GM23338 (cell line): ENCODE data around the gene DDTL. TPM values are rescaled to one million over a fixed set of nuclear protein-coding genes. Genes with fewer than 3 reads are reported as not detected.
A peak's percentile ranks its signal among the peaks of the same experiment; 100 is the strongest.

Experiments used
- ATAC-seq: fragments of 200-7000 bp; cut with Tn5 transposase; 3 replicates; pipeline ENCODE4 v1.9.1; 2020
- DNase-seq: peaks from one replicate; pipeline ENCODE4 v3.0.0-alpha.2; 2015; ENCODE audit warnings: low spot score
- H2AFZ ChIP-seq: fragments of 200-600 bp; sonication (generic); 2 replicates; pipeline ENCODE4 v1.8.0; 2016; ENCODE audit warnings: antibody characterized with exemption, mild to moderate bottlenecking, moderate library complexity
- H3F3A ChIP-seq: fragments of 200-600 bp; sonication (generic); replicated peaks from 2 replicates; pipeline ENCODE4 v1.8.0; 2017; ENCODE audit warnings: antibody characterized with exemption, mixed run types, low read depth
- H3K27ac ChIP-seq: fragments of 200-600 bp; sonication (generic); 2 replicates; pipeline ENCODE4 v1.6.1; 2016; ENCODE audit warnings: low read depth
- H3K27me3 ChIP-seq: fragments of 200-600 bp; sonication (generic); 2 replicates; pipeline ENCODE4 v1.8.0; 2016; ENCODE audit warnings: mild to moderate bottlenecking, mixed run types, moderate library complexity; ENCODE audit not compliant: insufficient read depth
- H3K36me3 ChIP-seq: fragments of 200-600 bp; sonication (generic); 2 replicates; pipeline ENCODE4 v1.8.0; 2016; ENCODE audit warnings: mild to moderate bottlenecking; ENCODE audit not compliant: insufficient read depth
- H3K4me1 ChIP-seq: fragments of 200-600 bp; sonication (generic); 2 replicates; pipeline ENCODE4 v1.8.0; 2016; ENCODE audit warnings: mild to moderate bottlenecking, moderate library complexity; ENCODE audit not compliant: insufficient read depth
- H3K4me2 ChIP-seq: fragments of 200-600 bp; sonication (generic); 2 replicates; pipeline ENCODE4 v1.7.1; 2017; ENCODE audit warnings: mixed run types
- H3K4me3 ChIP-seq: fragments of 200-600 bp; sonication (generic); 2 replicates; pipeline ENCODE4 v1.6.1; 2016; ENCODE audit warnings: mixed run types
- H3K79me2 ChIP-seq: fragments of 200-600 bp; sonication (generic); replicated peaks from 2 replicates; pipeline ENCODE4 v1.8.0; 2017; ENCODE audit warnings: mild to moderate bottlenecking; ENCODE audit not compliant: insufficient read depth
- H3K9me2 ChIP-seq: fragments of 200-600 bp; sonication (generic); 2 replicates; pipeline ENCODE4 v1.8.0; 2017; ENCODE audit not compliant: insufficient read depth
- H4K20me1 ChIP-seq: fragments of 200-600 bp; sonication (generic); replicated peaks from 2 replicates; pipeline ENCODE4 v1.8.0; 2017; ENCODE audit warnings: mild to moderate bottlenecking; ENCODE audit not compliant: insufficient read depth
- H3K27ac Mint-ChIP-seq: 2 replicates; pipeline ENCODE4 v1.8.0; 2020; ENCODE audit warnings: inconsistent platforms, mild to moderate bottlenecking, moderate library complexity, mixed read lengths
- H3K27me3 Mint-ChIP-seq: 3 replicates; pipeline ENCODE4 v1.8.0; 2022; ENCODE audit warnings: low read depth, mild to moderate bottlenecking, moderate library complexity, mixed read lengths, inconsistent platforms; ENCODE audit not compliant: insufficient read depth, poor library complexity
- H3K36me3 Mint-ChIP-seq: 3 replicates; pipeline ENCODE4 v1.8.0; 2021; ENCODE audit warnings: low read depth, mild to moderate bottlenecking, inconsistent platforms, moderate library complexity, mixed read lengths
- H3K4me1 Mint-ChIP-seq: 3 replicates; pipeline ENCODE4 v1.8.0; 2020; ENCODE audit warnings: mild to moderate bottlenecking, inconsistent platforms, mixed read lengths
- H3K4me3 Mint-ChIP-seq: 3 replicates; pipeline ENCODE4 v1.8.0; 2021; ENCODE audit warnings: moderate library complexity, mild to moderate bottlenecking, inconsistent platforms, mixed read lengths
- H3K9me3 Mint-ChIP-seq: 3 replicates; pipeline ENCODE4 v1.8.0; 2020; ENCODE audit warnings: moderate library complexity, mild to moderate bottlenecking, inconsistent platforms, mixed read lengths
- CREB1 ChIP-seq: fragments of 250-450 bp; sonication (Bioruptor Pico); IDR thresholded peaks from 2 replicates; pipeline ENCODE4 v1.5.0; 2020; ENCODE audit warnings: low read depth, mild to moderate bottlenecking, moderate library complexity
- CTCF ChIP-seq, 2 experiments: fragments of 200-600 bp in 1 of 2; sonication (generic) in 1 of 2; conservative IDR thresholded peaks; 2 replicates each; pipeline versions ENCODE4 v1.5.1 to v1.6.1; 2016 to 2017; ENCODE audit warnings: antibody characterized with exemption in 2 of 2, low read depth in 2 of 2, mild to moderate bottlenecking in 2 of 2, moderate library complexity in 1 of 2
- ETS1 ChIP-seq: IDR thresholded peaks from 2 replicates; pipeline ENCODE4 v1.6.1; 2016; ENCODE audit warnings: antibody characterized with exemption
- EZH2 ChIP-seq: fragments of 200-600 bp; sonication (generic); IDR thresholded peaks from one replicate; pipeline ENCODE4 v1.8.0; 2017; ENCODE audit warnings: antibody characterized with exemption, mild to moderate bottlenecking, low read depth; ENCODE audit not compliant: unreplicated experiment
- EZH2phosphoT487 ChIP-seq: fragments of 200-600 bp; sonication (generic); IDR thresholded peaks from one replicate; pipeline ENCODE4 v1.8.1; 2018; ENCODE audit warnings: antibody characterized with exemption; ENCODE audit not compliant: unreplicated experiment
- JUNB ChIP-seq: IDR thresholded peaks from one replicate; pipeline ENCODE4 v1.6.1; 2016; ENCODE audit warnings: antibody characterized with exemption; ENCODE audit not compliant: unreplicated experiment
- NANOG ChIP-seq: IDR thresholded peaks from 2 replicates; pipeline ENCODE4 v1.6.1; 2016; ENCODE audit warnings: antibody characterized with exemption, borderline replicate concordance
- POLR2AphosphoS5 ChIP-seq: IDR thresholded peaks from 2 replicates; pipeline ENCODE4 v1.6.1; 2016; ENCODE audit warnings: antibody characterized with exemption, low read depth
- REST ChIP-seq: IDR thresholded peaks from one replicate; pipeline ENCODE4 v1.6.1; 2018; ENCODE audit warnings: antibody characterized with exemption; ENCODE audit not compliant: unreplicated experiment
- STAT1 ChIP-seq: IDR thresholded peaks from one replicate; pipeline ENCODE4 v1.6.1; 2016; ENCODE audit warnings: antibody characterized with exemption; ENCODE audit not compliant: unreplicated experiment
- ZNF114 ChIP-seq: fragments of 250-450 bp; sonication (Bioruptor Pico); IDR thresholded peaks from 2 replicates; pipeline ENCODE4 v1.5.0; 2020; ENCODE audit warnings: mild to moderate bottlenecking, moderate library complexity
- ZNF331 ChIP-seq: fragments of 250-450 bp; sonication (Bioruptor Pico); IDR thresholded peaks from 2 replicates; pipeline ENCODE4 v1.5.0; 2020; ENCODE audit warnings: low read depth, mild to moderate bottlenecking, moderate library complexity
- polyA plus RNA-seq: library from polyadenylated mRNA; unstranded; fragments of >200 nt; fragmentation: Nextera tagmentation; extraction: Ambion mirVana; gene quantifications from 2 replicates; pipeline ENCODE4 v1.2.1, GENCODE V29; 2016
- total RNA-seq: library from RNA; depleted of rRNA; stranded (reverse); fragments of >200 nt; shearing (Covaris generic); gene quantifications from 2 replicates; pipeline ENCODE4 v1.2.3, GENCODE V29; 2014

DDTL gene
- total and polyA plus RNA-seq, 2 experiments from 2014 or later = 2.1 to 3.7 TPM

- Mint-ChIP-seq H3K4me3 (no peak overlapping the region), H3K4me1 (peaks cover 3% of the 10 kb centered on the region), H3K36me3 (peaks cover 6% of the 10 kb centered on the region; the same call in 1 of the 3 replicates), H3K27me3 (peaks cover 16% of the 10 kb centered on the region), H3K27ac (peak overlapping the region; percentile 51; the same call in 1 of the 2 replicates), H3K9me3 (peaks cover 11% of the 10 kb centered on the region)
- peaks cover 11% of the 10 kb centered on the region for H3K79me2 ChIP-seq
- no peaks in the 10 kb centered on the region for H3K9me2 ChIP-seq
- H4K20me1 ChIP-seq = no peaks in the 10 kb centered on the region
- no peaks in the 10 kb centered on the region for H3K36me3 ChIP-seq
- H3K4me1 ChIP-seq = peaks cover 5% of the 10 kb centered on the region; the same call in 1 of the 2 replicates
- 0 out of 2 replicates have a peak, but pooled peaks cover 7% of the 10 kb centered on the region for H3F3A ChIP-seq
- no peak overlapping the region for H3K4me3 ChIP-seq
- H2AFZ ChIP-seq = no peak overlapping the region
- TF ChIP-seq EZH2 = no peak
- H3K4me2 ChIP-seq = no peak overlapping the region
- no peaks in the 10 kb centered on the region for H3K27me3 ChIP-seq
- no peak for ATAC-seq
- no peak for DNase-seq
- H3K27ac ChIP-seq = no peak overlapping the region
These were observed 40.7 kb downstream of the DDTL start for GRCh38 chr22:24007253-24008021.

- Histone ChIP-seq H3K79me2 (peaks cover 16% of the 10 kb centered on the region), H3K27me3 (no peaks in the 10 kb centered on the region), H3K27ac (no peak overlapping the region), H3K36me3 (no peaks in the 10 kb centered on the region), H3K9me2 (no peaks in the 10 kb centered on the region), H2AFZ (no peak overlapping the region), H3K4me1 (peaks cover 5% of the 10 kb centered on the region; the same call in 1 of the 2 replicates), H3K4me3 (no peak overlapping the region), H3F3A (0 out of 2 replicates have a peak, but pooled peaks cover 7% of the 10 kb centered on the region), H3K4me2 (no peak overlapping the region), H4K20me1 (no peaks in the 10 kb centered on the region)
- Mint-ChIP-seq H3K27ac (no peak overlapping the region), H3K4me3 (no peak overlapping the region), H3K36me3 (peaks cover 6% of the 10 kb centered on the region; the same call in 1 of the 3 replicates), H3K27me3 (peaks cover 15% of the 10 kb centered on the region), H3K4me1 (peaks cover 4% of the 10 kb centered on the region), H3K9me3 (peaks cover 11% of the 10 kb centered on the region)
- DNase-seq = no peak
- no peak for ATAC-seq
- TF ChIP-seq JUNB = no peak
- no peak for TF ChIP-seq ZNF331 (CRISPR knock-in tag)
- TF ChIP-seq STAT1 = no peak
- no peak for TF ChIP-seq EZH2phosphoT487
- TF ChIP-seq REST = no peak
- no peak for TF ChIP-seq POLR2AphosphoS5
- TF ChIP-seq CREB1 (CRISPR knock-in tag) = no peak
- no peak for TF ChIP-seq NANOG
- no peak for TF ChIP-seq CTCF (conservative IDR thresholded peaks at IDR 0.05; ENCODE audit: low read depth in 2 of 2)
- no peak for TF ChIP-seq EZH2
- no peak for TF ChIP-seq ETS1
- TF ChIP-seq ZNF114 (CRISPR knock-in tag) = no peak
These were observed 41.3 kb downstream of the DDTL start for GRCh38 chr22:24008022-24008283.
